Inflammatory macrophage (primary cell): ENCODE data around the gene FRAT2.
"Not testable (repeated sequence)": the region's sequence is repeated elsewhere in the genome, so short reads cannot be mapped to it uniquely, and the experiment has no call there.

Source experiments
- DNase-seq, 2 donors: peaks; one replicate each; pipeline ENCODE4 v3.0.0-alpha.2; 2020 to 2022

FRAT2 gene

DNA sequence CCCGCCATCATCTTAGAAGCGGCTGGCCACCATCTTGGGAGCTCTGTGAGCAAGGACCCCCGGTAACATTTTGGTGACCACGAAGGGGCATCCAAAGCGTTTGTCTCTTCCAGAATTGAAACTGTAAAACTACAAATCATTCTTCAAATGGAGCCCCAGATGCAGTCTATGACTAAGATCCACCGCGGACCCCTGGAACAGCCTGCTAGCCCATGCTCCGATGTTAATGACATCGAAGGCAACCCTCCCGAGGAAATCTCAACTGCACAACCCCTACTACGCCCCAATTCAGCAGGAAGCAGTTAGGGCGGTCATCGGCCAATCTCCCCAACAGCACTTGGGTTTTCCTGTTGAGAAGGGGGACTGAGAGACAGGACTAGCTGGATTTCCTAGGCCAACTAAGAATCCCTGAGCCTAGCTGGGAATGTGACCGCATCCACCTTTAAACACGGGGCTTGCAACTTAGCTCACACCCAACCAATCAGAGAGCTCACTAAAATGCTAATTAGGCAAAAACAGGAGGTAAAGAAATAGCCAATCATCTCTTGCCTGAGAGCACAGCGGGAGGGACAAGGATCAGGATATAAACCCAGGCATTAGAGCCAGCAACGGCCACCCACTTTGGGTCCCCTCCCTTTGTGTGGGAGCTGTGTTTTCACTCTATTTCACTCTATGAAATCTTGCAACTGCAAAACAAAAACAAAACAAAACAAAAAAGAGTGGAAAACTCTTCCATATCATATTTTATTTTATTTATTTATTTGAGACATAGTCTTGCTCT, 43.8 kb downstream of the FRAT2 start:
- not testable (repeated sequence) for DNase-seq

DNA sequence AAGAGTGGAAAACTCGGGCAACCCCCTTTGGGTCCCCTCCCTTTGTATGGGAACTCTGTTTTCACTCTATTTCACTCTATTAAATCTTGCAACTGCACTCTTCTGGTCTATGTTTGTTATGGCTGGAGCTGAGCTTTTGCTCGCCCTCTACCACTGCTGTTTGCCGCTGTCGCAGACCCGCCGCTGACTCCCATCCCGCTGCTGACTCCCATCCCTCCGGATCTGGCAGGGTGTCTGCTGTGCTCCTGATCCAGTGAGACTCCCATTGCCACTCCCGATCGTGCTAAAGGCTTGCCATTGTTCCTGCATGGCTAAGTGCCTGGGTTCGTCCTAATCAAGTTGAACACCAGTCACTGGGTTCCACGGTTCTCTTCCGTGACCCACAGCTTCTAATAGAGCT, 44.5 kb downstream of the FRAT2 start:
- not testable (repeated sequence) for DNase-seq
